Measurements from ENCODE around the gene ANKRD23.
A peak's percentile ranks its signal among the peaks of the same experiment; 100 is the strongest.
"Not testable (repeated sequence)": the region's sequence is repeated elsewhere in the genome, so short reads cannot be mapped to it uniquely, and the experiment has no call there.

Gene ANKRD23

DNA sequence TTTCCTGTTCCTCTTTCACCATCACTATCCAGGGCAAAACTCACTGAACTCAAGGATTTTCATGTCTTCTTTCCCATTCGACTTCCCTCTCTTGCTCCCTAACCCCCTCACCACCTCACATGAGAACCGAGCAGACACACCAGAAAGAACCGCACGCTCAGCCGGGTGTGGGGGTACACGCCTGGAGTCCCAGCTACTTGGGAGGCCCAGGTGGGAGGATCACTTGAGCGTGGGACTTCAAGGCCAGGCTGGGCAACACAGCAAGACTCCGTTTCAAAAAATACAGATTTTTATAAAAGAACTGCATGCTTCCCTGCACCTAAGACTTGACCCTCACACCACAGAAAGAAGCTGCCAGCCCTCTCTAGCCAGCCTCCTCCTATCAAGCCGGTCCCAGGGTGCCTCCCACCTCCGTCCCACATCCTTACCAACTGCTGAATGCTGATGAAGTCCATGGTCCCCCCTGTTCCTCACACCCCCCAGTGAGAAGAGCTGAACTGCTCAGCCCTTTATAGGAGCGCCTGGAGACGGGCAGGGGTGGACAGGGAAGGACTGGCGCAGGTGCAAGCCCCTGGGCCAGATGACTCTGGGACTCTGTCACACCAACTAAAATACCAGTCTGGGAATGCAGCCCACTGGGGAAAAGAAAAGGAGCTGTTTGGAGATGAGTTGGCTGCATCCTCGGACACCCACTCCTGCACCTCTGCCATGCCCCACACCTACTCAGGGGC is at the start of gene ANKRD23:
Gene ANKRD23, minus strand, starts transcription at position 484 of the 731 bp plus-strand sequence. Its CDS starts 29 bp downstream, at position 455.
- no peak for TF ChIP-seq CTCF (IDR thresholded peaks at IDR 0.05; ENCODE audit: control insufficient read depth, extremely low read depth, insufficient read depth)

DNA sequence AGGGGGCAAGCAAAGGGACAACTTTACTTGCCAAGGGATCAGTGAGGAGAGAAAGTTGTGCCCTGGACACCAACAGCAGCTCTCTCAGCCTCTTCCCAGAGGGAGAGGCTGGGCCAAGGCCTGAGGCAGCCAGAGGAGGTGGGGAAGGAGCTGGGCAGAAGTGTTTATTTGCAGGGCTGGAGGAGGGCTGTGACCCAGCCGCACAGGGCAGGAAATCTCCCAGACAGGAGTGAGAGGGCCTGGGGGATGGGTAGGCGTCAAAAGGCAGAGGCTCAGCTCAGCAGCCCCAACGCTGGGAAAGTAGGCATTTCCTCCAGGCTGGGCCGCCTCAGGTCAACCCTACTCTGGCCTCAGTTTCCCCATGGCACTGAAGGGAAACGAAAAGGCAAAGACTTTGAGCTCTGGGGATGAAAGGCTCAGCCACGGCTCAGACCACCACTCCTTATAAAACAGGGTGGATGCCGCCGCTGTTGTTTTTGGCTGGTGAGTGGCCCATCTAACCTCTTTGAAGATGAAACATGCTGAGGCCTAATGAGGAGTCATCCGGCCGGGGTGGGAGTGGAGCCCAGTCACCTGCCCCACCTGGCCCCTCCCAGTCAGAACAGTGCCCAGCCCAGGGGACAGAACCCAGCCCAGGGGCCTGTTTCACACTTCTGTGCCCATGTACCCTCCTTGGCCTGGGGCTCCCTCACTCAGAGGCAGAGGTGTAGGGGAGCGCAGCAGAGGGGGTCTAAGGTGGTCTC is 47.9 kb upstream of the ANKRD23 start:
- no peak for DNase-seq (ENCODE audit: low read depth)
- H3K4me3 ChIP-seq (ENCODE audit: low read depth, low read length), result no peak overlapping the region
- TF ChIP-seq CTCF (IDR thresholded peaks at IDR 0.05; ENCODE audit: control insufficient read depth, extremely low read depth, insufficient read depth), result no peak

More for the DNA sequence above, at the start of gene ANKRD23:
- DNase-seq (ENCODE audit: low read depth), result no peak
- H3K4me3 ChIP-seq (ENCODE audit: low read depth, low read length), result no peak within 1 kb of the TSS

DNA sequence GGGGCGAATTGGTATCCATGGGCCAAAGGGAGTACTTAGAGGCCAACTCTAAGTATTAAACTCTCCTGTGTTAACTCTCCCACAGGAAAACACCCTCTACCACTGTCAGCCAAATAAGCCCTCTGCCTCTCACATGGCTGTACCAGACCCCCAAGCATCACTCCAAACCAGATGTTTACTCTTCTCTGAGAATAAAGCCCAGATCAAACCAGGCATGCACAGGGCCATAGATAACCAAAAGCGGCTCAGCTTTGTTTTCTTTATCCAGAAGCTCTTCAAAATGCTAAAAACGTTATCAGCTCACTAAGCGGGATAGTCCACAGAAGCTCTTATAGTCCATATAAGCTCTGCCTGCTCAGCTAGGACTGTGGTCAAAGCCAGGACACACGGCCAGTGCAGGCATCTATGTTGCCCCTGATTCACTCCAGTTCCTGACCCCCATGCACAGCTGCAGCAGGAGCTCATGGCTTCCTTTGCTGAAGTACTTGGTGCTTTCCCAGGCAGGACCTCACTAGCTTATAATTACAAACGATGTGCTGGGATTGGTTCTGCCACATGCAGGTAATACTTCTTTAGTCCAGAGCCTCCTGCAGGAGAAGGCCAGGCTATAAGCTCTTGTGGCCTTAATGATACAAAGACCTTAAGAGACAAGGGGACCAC is 47.0 kb upstream of the ANKRD23 start:
- H3K4me3 ChIP-seq (ENCODE audit: low read depth, low read length), result no peak overlapping the region
- TF ChIP-seq CTCF (IDR thresholded peaks at IDR 0.05; ENCODE audit: control insufficient read depth, extremely low read depth, insufficient read depth), result no peak
- DNase-seq (ENCODE audit: low read depth), result no peak

DNA sequence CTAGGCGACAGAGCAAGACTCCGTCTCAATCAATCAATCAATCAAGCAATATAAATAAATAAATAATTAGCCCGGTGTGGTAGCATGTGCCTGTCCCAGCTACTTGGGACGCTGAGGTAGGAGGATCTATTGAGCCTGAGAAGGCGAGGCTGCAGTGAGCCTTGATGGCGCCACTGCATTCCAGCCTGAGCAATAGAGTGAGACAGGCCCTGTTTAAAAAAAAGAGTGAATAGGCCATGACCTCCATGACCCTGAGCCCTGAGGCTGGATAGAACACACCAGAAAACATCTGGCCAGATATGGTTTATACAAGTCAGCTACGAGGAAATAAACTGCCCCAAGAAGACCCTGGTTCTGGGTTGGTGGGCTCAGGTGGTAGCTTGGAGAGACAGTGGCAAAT is 46.4 kb upstream of the ANKRD23 start:
- no peak overlapping the region for H3K4me3 ChIP-seq (ENCODE audit: low read depth, low read length)
- TF ChIP-seq CTCF (IDR thresholded peaks at IDR 0.05; ENCODE audit: control insufficient read depth, extremely low read depth, insufficient read depth), result no peak
- no peak for DNase-seq (ENCODE audit: low read depth)

- DNase-seq (ENCODE audit: low read depth); H3K4me3 ChIP-seq (ENCODE audit: low read depth, low read length): not testable (repeated sequence)
These were observed 45.7 kb upstream of the ANKRD23 start for GRCh38 chr2:96889502-96889901.

DNA sequence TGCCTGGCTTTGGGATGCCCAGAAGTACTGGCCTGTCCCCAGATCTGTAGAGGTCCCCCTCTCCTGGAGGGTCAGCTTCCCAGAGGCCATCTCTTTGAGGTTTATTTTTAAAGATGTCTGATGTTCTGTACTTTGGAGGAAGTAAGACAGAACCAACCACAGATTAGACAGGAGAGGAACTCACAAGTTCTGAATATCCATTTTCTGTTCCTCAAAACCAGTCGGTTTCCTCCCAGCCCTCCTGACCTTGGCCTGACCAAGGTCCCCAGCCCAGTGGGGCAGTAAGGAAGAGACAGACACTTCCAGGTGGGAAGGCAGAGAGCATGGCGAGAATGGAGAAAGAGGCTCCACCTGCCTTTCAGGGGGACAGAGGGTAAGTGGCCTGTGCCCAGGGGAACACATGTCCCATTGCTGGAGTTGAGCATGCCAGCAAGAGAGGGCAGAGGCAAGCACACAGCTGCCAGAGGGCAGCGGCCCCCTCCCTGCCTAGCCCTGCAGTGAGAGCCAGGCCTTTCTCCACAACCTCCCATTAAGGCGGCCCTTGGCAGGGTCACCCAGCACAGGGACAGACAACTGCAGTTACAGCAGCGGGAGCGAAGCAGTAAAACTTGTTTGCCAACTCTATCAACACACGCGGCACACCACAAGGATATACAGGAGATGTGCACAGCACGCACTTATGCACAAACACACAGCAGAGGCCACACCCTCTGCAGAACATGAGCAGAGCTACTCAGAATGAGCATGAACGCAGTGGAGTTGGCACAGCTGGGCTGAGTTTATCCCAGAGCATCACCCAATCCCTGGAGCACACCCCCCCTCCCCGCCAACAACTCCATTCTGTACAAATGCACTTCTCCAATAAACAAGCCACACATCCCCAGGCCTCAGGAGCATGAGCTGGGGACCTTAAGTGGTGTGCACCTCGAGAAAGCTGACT is 44.5 kb upstream of the ANKRD23 start:
- peak; percentile 99 for DNase-seq (ENCODE audit: low read depth)
- no peak overlapping the region for H3K4me3 ChIP-seq (ENCODE audit: low read depth, low read length)
- TF ChIP-seq CTCF (IDR thresholded peaks at IDR 0.05; ENCODE audit: control insufficient read depth, extremely low read depth, insufficient read depth), result no peak

Data from LNCaP clone FGC (cell line).